HUDEP-2 (cell line): ENCODE measurements around the gene ATP6V1D.
"Not testable (repeated sequence)": the region's sequence is repeated elsewhere in the genome, so short reads cannot be mapped to it uniquely, and the experiment has no call there.

Experiments used
- DNase-seq, 76 experiments: peaks; one replicate each; lab custom pipeline; 2025; ENCODE audit not compliant: unreplicated experiment in 76 of 76; lab: John Stamatoyannopoulos, UW

ATP6V1D gene

GRCh38 chr14:67371247-67372148, 11.9 kb upstream of the ATP6V1D start:
- DNase-seq, result no peak

GRCh38 chr14:67370830-67371229, 11.2 kb upstream of the ATP6V1D start:
- DNase-seq, result no peak

GRCh38 chr14:67365476-67365875, 5.9 kb upstream of the ATP6V1D start:
- no peak for DNase-seq

GRCh38 chr14:67360470-67361206, 1.0 kb upstream of the ATP6V1D start:
- DNase-seq, result peak in 6 of 76 experiments; percentile 20 to 46 (median 38)

- peak in 1 of 76 experiments; percentile 31 for DNase-seq
Observed at GRCh38 chr14:67358924-67359774, 455 bp downstream of the ATP6V1D start.

GRCh38 chr14:67357969-67358354, 1.6 kb downstream of the ATP6V1D start:
- no peak for DNase-seq

GRCh38 chr14:67357186-67357968, 2.2 kb downstream of the ATP6V1D start:
- peak in 2 of 76 experiments; percentile 3 to 10 for DNase-seq

GRCh38 chr14:67352055-67352454, 7.5 kb downstream of the ATP6V1D start:
- DNase-seq, result no peak

GRCh38 chr14:67345583-67345982, 14.0 kb downstream of the ATP6V1D start:
- no peak for DNase-seq

GRCh38 chr14:67343601-67344230, 15.9 kb downstream of the ATP6V1D start:
- DNase-seq, result no peak

- not testable (repeated sequence) for DNase-seq
Observed at GRCh38 chr14:67341231-67341630, 18.4 kb downstream of the ATP6V1D start.

- peak in 5 of 76 experiments; percentile 4 to 29 (median 6) for DNase-seq
Observed at GRCh38 chr14:67335781-67336180, 23.8 kb downstream of the ATP6V1D start.

GRCh38 chr14:67332468-67332867, 27.1 kb downstream of the ATP6V1D start:
- DNase-seq, result no peak

GRCh38 chr14:67331368-67332125, 28.1 kb downstream of the ATP6V1D start:
- no peak for DNase-seq

- not testable (repeated sequence) for DNase-seq
Observed at GRCh38 chr14:67329666-67330065, 29.9 kb downstream of the ATP6V1D start.

GRCh38 chr14:67319142-67319541, 40.5 kb downstream of the ATP6V1D start:
- no peak for DNase-seq

- no peak for DNase-seq
Observed at GRCh38 chr14:67317822-67318221, 41.8 kb downstream of the ATP6V1D start.

GRCh38 chr14:67313153-67313552, 46.5 kb downstream of the ATP6V1D start:
- no peak for DNase-seq

GRCh38 chr14:67311868-67312267, 47.7 kb downstream of the ATP6V1D start:
- DNase-seq, result no peak
